CD4-positive, alpha-beta T cell treated with Interleukin-2 at 100 ng/mL for 4 hours (primary cell): Measurements from ENCODE around the gene GPR78.
"Not testable (repeated sequence)": the region's sequence is repeated elsewhere in the genome, so short reads cannot be mapped to it uniquely, and the experiment has no call there.

Experiments
- DNase-seq: peaks from one replicate; pipeline ENCODE4 v3.0.0-alpha.2; 2020; ENCODE audit warnings: low spot score

GPR78 gene

DNA sequence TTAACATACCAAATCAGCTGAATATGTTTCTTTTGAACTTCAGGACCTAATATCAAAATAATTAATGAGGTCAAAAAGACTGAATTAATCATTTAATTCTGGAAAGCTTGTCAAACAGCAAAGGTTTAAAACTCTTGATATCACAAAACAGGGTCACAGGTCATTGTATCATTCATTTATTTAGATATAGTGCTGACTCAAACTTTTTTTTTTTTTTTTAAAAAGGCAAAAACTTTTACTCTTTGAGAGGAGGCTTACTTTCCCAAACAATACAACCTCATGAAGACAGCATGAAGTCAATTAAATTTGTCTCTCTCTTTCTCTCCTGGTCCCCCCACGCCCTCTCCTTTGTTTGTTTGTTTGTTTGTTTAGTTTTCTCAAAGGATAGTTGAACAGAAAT, 15.6 kb upstream of the GPR78 start:
- DNase-seq = no peak

DNA sequence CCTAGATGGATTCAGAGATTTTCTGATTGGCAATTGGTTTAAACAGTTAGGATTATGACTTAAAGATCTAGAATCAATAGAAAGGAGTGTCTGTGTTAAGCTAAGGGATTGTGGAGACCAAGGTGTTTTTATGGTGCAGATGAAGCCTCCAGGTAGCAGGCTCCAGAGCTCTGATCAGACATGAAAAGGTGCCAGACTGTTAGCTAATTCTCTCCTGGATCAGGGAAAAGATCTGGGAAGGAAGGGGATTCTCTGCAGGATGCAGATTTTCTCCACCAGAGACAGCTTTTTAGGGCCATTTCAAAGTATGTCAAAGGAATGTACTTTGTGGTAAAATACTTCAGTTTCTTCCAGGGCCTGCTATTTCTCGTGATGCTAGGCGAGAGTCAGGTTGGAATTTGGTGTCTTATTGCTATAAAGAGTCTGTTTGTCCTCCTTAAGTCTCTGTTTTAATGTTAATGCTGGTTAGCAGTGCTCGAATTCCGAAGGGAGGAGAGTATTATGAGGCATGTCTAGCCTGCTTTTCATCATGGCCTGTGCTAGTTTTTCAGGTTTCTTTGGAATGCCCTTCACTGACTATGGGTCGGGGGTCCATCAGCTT, 12.0 kb upstream of the GPR78 start:
- DNase-seq = no peak

DNA sequence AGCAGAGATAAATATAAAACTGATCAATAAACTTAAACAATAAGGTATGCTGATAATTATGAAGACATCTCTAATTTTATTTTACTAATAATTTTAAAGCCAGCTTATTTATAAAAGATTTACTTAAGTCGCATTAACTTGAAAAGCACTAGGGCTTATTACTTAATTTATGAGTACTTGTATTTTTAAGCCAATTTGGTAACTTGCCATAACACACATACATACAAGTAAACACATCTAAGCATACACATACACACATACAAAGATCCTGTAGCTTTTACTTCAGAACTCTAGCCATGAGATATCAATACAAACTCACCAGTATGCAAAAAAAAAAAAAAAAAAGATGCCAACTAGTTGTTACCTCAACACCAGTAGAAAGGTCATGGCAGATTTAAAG, 10.0 kb upstream of the GPR78 start:
- no peak for DNase-seq

DNA sequence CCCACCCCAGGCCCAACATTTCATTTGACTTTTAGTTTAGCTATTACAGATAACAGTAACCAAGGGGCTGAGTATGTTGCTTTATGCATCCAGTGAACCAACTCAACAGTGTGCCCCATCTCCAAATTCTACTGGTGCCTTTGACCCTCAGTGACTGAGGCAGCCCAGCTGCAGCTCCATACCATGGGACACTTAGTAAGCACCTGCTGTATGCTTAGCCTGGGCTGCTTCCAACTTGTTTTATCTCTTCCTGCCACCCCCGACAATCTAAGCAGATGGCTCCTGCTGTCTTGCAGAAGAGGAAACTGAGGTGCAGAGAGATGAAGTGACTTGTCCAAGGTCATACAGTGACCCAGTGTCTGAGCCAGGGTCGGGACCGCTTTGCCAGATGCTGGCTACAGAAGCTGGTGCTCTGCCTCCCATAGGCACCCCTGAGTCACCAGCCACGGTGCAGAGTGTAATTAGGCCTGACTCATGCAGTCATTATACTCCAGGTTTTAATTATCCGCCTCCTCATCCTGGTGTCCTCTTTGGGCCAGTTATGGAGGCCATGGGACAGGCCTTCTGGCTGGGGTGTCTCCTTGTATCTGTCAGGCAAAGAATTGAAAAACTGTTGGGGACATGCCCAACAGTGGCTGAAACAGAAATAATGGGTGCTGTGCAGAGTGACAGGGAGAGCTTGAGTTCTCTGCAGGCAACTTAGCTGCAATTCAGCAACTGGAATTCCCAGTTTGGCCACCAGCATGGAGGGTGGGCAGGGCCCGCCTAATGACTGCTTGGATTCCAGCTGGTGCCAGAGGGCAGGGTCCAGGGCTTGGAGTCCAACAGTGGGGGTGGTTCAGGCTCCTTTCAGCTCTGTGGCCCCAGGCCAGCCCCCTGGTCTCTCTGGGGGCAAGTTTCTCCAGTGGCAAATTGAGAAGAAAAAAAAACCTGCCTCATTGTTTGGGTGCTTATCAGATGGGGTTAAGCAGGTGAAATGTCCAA, 8.2 kb upstream of the GPR78 start:
- DNase-seq = no peak

DNA sequence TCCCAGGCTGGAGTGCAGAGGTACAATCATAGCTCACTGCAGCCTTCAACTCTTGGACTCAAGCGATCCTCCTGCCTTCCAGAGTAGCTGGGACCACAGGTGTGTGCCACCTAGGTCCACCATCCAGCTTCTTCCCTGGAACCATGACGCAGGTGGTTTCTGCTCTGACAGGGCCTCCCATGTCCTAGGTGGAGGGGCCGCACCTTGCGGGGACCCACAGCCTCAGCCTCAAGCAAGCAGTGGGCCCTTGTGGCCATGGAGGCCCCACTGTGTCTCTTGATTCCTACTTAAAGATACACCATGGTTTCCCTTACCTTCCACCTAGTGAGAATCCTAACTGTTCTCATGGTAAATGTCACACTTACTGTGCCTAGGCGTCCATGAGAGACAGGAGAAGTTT, 6.9 kb upstream of the GPR78 start:
- no peak for DNase-seq

DNA sequence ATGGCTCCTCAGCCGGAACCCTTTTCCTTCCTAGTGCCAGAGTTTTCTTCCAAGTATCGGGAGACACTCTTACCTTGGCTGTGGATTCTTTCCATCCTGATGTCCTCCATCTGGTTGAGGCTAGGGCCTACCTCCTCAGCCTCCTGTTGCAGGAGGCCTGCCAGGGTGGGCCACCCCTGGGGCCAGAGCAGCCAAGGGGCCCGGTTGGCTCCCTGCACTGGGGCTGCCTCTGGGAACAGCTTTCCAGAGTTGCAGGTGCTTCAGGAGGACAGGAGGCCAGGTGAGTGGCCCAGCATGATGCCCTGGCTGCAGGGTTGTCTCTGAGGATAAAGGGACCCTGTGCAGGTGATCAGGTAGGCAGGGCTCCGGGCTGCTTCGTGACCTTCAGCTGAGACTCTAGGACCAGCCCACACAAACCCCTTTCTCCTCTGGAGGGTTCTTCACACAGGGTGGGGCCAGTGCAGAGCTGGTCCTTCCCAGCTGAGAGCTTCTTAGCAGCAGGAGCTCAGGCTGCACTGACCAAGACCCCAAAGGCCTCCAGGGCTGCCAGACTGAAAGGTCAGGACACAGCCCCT, 5.3 kb upstream of the GPR78 start:
- no peak for DNase-seq

DNA sequence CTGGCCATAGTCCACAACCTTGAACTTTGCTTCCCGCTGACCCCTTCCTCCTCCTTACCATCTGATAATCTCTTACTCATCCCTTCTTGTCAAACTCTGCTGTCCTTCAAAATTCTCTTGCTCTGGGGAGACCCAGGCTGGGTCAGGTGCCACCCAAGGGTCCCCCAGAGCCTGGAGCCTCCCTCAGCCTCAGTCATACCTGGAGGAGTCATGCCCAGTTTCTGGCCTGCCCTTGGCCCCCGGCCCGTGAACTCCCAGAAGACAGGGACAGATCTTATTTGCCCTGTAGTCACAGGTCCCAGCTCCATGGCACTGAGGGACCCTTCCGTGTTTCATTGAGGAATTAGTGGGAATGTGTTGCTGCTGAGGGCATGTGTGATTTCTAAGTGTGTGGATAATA, 4.7 kb upstream of the GPR78 start:
- no peak for DNase-seq

DNA sequence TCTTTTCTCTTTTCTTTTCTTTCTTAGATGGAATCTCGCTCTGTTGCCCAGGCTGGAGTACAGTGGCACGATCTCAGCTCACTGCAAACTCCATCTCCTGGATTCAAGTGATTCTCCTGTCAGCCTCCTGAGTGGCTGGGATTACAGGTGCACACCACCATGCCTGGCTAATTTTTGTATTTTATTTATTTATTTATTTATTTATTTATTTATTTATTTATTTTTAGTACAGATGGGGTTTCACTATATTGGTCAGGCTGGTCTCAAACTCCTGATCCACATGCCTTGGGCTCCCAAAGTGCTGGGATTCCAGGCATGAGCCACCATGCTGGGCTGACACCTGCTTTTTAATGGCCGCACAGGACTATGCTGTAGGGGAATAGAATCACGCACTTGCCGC, 3.6 kb upstream of the GPR78 start:
- not testable (repeated sequence) for DNase-seq

DNA sequence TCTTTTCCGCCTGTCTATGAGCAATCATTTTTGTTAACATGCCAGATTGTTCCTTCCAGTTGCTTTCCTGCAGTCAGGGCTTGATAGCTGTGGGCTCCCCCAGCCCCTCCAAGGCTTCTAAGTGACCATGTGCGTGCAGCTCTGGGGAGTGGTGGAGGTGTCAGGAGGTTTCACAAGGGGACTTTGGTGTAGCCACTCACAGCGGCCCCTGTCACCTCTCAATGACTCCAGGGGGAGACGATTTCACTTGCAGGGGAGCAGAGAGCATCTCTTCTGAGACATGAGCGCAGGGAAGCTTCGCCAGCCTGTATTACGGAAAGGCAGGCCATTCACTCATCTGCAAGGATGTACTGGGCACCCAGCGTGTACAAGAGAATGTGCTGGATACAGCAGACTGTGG, 3.1 kb upstream of the GPR78 start:
- no peak for DNase-seq

DNA sequence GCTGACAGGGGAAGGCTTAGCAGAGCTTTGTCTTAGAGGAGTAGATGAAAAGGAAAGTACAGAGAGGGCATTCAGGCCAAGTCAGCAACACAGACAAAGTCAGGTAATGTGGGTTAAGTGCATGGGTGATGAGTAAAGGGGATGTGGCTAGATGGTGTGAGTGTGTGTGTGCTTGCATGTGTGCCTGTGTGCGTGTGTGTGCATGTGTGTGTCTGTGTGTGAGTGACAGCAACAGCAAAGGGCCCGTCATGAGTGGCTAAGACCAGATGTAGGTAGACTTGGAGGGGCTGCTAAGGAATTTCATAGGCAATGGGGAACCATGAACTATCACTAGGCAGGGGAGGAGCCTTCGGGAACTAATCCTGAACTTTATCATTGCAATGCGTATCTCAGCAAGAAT, 2.2 kb upstream of the GPR78 start:
- no peak for DNase-seq

DNA sequence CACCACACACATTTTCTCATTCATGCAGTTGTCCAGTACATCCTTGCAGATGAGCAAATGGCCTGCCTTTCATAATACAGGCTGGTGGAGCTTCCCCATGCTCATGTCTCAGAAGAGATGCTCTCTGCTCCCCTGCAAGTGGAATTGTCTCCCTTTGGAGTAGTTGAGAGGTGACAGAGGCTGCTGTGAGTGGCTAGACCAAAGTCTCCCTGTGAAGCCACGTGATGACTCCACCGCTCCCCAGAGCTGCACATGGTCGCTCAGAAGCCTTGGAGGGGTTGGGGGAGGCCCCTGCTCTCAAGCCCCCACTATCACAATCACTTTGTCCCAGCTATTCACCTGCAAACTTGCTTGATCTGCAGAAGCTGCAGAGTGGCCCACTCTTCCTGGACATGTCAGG, 1.5 kb upstream of the GPR78 start:
- DNase-seq = no peak

DNA sequence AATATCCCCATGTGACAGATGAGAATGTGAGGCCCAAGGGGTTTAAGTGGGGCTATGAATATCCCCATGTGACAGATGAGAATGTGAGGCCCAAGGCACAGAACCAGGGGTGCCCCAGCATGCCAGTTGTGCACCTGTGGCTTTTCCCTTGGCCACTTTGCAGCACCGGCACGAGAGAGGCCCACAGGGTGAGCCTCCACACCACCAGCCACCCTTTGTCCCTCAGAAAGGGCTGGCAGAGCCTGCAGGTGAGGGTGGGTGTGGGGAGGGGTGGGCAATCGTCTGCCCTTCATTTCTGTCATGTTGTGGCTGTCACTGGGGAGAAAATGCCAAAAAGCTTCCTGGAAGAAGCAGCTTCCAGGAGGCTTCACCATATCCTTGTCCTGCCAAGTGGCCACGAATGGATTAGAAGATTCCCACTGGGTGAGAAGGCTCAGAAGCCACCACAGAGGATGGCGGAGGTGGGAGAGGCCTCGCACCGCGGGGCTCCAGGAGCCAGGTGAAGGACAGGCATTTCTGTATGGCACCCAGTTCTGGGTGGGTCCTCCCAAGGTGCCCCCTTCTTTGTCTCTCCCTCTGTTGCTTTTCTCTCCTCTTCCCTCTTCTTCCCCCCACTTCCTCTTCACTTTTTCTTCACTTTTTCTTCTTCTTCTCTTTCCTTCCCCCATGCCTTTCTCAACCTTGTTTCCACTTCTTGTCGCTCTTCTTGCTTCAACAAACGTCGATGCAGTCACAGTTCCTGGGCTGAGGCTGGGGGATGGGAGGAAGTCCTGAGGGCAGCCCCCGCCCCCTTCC, 469 bp upstream of the GPR78 start:
- DNase-seq = no peak

DNA sequence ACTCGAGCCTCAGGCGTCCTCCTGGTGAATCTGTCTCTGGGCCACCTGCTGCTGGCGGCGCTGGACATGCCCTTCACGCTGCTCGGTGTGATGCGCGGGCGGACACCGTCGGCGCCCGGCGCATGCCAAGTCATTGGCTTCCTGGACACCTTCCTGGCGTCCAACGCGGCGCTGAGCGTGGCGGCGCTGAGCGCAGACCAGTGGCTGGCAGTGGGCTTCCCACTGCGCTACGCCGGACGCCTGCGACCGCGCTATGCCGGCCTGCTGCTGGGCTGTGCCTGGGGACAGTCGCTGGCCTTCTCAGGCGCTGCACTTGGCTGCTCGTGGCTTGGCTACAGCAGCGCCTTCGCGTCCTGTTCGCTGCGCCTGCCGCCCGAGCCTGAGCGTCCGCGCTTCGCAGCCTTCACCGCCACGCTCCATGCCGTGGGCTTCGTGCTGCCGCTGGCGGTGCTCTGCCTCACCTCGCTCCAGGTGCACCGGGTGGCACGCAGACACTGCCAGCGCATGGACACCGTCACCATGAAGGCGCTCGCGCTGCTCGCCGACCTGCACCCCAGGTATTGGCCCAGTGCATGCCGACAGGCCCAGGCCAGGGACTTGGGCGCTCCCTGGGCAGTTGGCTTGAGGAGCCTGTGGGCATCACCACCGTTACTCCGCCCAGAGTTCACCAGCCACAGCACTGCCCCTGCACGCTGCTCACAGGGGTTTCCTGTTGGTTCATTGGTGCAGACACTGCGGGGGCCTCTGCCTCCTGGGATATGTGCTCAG, 1.1 kb downstream of the GPR78 start:
- no peak for DNase-seq

DNA sequence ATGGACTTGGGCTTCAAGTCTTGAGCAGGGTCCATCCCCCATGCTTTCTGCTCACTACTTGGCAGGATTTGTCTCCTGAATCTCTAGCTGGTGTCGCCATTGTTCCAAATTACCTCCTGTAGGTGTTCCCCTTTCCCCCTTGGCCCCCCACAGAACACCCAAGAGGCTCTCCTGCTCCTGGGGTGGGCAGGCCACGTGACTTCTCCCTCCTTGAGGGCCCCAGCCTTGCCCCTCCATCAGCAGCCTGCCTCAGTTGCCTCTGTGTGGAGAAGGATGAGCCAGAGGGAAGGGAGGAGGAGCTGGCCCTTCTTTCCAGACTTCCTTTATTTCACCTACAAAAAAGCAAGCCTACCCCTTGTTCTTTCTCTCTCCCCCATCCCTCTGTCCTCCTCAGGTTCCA, 1.8 kb downstream of the GPR78 start:
- DNase-seq = no peak

DNA sequence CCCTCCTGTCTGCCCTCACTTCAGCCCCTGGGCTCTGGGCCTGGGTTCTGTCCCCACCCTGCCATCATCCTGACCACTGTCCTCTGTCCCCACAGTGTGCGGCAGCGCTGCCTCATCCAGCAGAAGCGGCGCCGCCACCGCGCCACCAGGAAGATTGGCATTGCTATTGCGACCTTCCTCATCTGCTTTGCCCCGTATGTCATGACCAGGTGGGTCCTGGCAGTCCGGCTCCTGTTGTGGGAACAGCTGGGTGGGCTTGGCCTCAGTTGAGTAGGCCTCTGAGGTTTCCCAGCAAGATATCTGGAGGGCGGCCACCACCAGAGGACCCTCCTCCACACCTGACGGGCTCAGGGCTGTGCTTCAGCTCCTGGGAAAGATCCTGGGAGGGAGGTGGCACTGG, 2.2 kb downstream of the GPR78 start:
- DNase-seq = no peak

DNA sequence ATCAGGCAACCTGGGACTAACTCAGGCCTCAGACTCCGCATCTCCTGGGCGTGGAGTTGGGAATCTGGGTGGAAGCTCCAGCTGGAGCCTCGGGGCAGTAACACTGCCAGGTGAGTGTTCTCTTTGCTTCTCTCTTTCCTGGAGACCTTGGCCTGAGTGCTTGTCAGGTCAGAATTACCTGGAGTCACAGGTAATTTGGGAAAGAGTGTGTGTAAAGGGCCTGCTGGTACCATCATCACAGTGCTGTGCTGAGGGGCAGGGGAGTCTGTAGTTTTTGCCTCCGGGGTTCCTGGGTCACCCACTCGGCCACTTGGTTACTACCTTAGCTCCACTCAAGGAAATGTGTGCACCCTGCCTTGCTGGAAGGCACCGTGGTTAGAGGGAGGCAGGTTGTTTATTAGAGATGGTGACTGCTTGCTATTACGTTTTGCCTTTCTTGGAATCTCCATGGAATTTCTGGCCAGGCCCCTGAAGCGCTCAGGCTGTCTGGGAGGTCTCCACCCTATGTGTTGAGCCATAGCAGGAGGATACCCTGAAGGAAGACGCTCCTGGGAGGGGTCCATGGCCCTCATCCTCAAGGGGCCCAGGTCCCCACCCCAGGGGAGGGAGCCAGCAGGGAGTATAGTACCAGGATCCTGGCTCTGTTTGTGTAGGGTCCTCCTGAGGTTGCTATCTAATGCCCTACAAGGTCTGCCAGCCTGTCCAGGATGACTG, 2.9 kb downstream of the GPR78 start:
- no peak for DNase-seq

DNA sequence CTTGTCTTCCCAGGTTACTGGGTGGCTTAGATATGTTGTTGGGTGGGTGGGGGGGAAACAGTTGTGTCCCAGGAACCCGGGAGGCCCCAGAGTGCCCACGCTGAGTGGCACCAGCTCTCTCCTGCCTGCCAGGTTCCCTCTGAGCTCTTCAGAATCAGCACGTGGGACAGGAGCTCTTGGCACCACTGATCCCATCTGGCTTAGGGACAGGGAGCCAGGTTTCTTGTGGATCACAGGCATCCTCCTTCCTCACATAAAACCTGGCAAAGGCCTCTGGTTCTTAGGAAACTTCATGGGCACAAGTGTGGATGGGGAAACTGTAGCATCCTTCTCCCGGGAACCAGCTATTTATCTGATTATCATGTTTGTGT, 3.4 kb downstream of the GPR78 start:
- no peak for DNase-seq

DNA sequence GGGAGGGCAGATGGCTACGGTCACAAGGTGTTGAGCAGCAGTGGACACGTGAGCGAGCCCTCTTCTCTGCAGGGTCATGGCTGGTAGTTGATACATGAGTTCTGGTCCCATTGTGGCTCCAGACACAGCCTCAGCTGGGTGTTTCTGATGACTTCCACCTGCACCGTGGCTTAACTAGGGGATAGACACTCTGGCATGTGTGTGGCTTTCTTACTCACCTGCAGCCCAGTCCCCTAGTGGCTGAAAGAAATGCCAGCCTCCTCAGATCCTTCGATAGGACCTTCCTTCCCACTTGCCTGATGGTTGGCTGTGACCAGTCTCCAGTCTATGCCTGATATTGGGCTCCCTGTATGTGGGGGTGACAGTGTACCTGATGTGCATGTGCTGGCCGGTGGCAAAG, 5.0 kb downstream of the GPR78 start:
- DNase-seq = no peak

DNA sequence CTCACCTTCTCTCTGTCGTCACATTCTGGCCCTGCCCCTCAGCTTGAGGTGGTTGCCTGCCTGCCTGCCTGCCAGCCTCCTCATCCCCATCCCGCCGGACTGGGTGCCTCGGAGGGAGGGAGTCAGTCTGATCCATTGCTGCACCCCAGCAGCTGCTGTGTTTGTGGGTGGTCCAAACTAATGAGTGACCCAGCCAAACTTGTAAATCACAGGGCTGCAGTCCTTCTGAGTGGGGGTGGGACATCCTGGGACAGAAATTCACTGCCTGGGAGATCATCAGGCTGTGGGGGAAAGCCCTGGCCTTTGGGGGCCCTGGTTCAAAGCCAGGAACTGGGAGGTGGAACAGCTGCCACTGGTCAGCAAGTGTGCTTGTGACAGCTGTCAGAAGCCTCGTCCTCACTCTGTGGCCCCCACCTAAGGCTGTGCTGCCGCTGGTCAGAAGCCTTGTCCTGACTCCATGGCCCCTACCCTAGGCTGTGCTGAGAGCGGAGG, 5.6 kb downstream of the GPR78 start:
- no peak for DNase-seq

DNA sequence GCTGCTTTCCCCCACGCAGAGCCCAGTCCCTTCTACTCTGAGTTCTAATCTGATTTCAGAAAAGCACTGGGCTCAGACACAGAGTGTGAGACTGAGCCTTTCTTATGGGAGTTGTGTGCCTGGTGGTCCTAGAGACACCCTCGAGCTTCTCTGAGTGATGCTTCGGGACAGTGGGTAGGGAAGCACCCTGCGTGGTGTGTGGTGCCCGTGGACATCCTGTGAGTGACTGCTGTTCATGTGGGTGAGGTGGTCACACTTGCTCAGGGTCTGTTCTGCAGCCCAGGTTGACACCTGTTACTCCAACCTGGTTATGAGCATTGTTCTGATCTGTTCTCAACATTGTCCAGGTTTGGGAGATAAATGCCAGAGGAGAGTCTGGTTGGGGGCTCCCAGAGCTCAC, 6.1 kb downstream of the GPR78 start:
- no peak for DNase-seq
